Adrenal gland (tissue), 12 donors: ENCODE measurements around the gene GRID1. TPM values are rescaled to one million over a fixed set of nuclear protein-coding genes. Genes with fewer than 3 reads are reported as not detected.

ENCODE experiments used
- DNase-seq, 7 donors: peaks; one replicate each; pipeline ENCODE4 v3.0.0-alpha.2; 2019 to 2020
- H3K27ac ChIP-seq, 5 donors: fragments of 200-600 bp; sonication (generic) in 4 of 5; 1 replicate in 3 of 5; 2 replicates in 2 of 5; pipeline versions ENCODE4 v1.5.1 to v1.8.0; 2016 to 2020; ENCODE audit warnings: mild to moderate bottlenecking in 1 of 5
- H3K27me3 ChIP-seq: fragments of 200-600 bp; 2 replicates; pipeline ENCODE4 v1.8.0; 2021
- H3K36me3 ChIP-seq, 2 donors: fragments of 200-600 bp; replicated peaks in 1 of 2; 1 replicate in 1 of 2; 2 replicates in 1 of 2; pipeline versions ENCODE4 v1.5.1 to v1.8.0; 2018 to 2022
- H3K4me1 ChIP-seq, 2 donors: fragments of 200-600 bp; replicated peaks in 1 of 2; 1 replicate in 1 of 2; 2 replicates in 1 of 2; pipeline versions ENCODE4 v1.5.1 to v1.8.0; 2018 to 2021
- H3K4me3 ChIP-seq, 4 donors: fragments of 200-600 bp; sonication (generic) in 3 of 4; one replicate each; pipeline ENCODE4 v1.5.1; 2016 to 2018
- H3K9me3 ChIP-seq, 3 donors: fragments of 200-600 bp; sonication (generic) in 1 of 3; replicated peaks in 1 of 3; 1 replicate in 2 of 3; 2 replicates in 1 of 3; pipeline versions ENCODE4 v1.5.1 to v1.8.0; 2016 to 2021
- POLR2A ChIP-seq, 2 donors: fragments of 450-650 bp; IDR thresholded peaks; one replicate each; pipeline ENCODE4 v1.6.1; 2017; ENCODE audit warnings: antibody characterized with exemption in 2 of 2, mild to moderate bottlenecking in 2 of 2, moderate library complexity in 1 of 2
- WGBS, 4 donors: extraction: QIAGEN DNeasy Blood & Tissue Kit in 2 of 4; methylation state at CpG; one replicate each; pipeline versions ENCODE4 v1.1.5 to v1.1.7; 2013 to 2017; 5-methylcytosine and 5-hydroxymethylcytosine counted together
- intact Hi-C, 2 donors: fragments of 100-400 bp; cut with DNase I; formaldehyde crosslinking; loops; one replicate each; pipeline versions ENCODE4 v1.14.1 to v1.15.0; 2022 to 2023
- polyA plus RNA-seq, 3 donors: library from polyadenylated mRNA; stranded (reverse); fragments of 200-250 nt in 2 of 3; fragments of 350-450 nt in 1 of 3; fragmentation: Illumina TruSeq in 1 of 3; extraction: RNeasy Lipid Tissue Mini Kit (QIAGEN cat#74804) in 1 of 3; gene quantifications; one replicate each; pipeline ENCODE4 v1.2.3, GENCODE V29; 2013 to 2014
- total RNA-seq, 9 donors: library from RNA; depleted of rRNA in 4 of 9; stranded (reverse); fragments of >200 nt in 4 of 9; fragments of 120-200 nt in 1 of 9; fragmentation: NEBNext Ultra II Directional in 1 of 9; extraction: Animal tissue kit (Norgen Biotek cat#: 25700) in 1 of 9; gene quantifications; one replicate each; pipeline versions ENCODE4 v1.1.0 to v1.2.4, GENCODE V29; 2013 to 2023
- TF ChIP-seq, protein P1 (sequence below), 6 experiments: fragments of 450-650 bp in 4 of 6; fragments of 200-600 bp in 2 of 6; sonication (generic) in 1 of 6; IDR thresholded peaks; 1 replicate in 5 of 6; 2 replicates in 1 of 6; pipeline versions ENCODE4 v1.5.1 to v1.8.0; 2016 to 2021; ENCODE audit warnings: antibody characterized with exemption in 6 of 6, mild to moderate bottlenecking in 2 of 6, moderate library complexity in 1 of 6
- donor health status: healthy with polysubstance abuse.
- donor health status: Bipolar disorder and iron deficiency.
- donor health status: DM: yes; HTN: yes; CAD: no.
- donor health status: DM: no; HTN: no; CAD: no.
- donor health status: DM: no; HTN: no; CAD: no.
- donor health status: DM: yes; HTN: yes; CAD: no.

Gene GRID1
- total and polyA plus RNA-seq, 12 donors, result 2.2 to 8.0 (median 4.1) TPM

DNA sequence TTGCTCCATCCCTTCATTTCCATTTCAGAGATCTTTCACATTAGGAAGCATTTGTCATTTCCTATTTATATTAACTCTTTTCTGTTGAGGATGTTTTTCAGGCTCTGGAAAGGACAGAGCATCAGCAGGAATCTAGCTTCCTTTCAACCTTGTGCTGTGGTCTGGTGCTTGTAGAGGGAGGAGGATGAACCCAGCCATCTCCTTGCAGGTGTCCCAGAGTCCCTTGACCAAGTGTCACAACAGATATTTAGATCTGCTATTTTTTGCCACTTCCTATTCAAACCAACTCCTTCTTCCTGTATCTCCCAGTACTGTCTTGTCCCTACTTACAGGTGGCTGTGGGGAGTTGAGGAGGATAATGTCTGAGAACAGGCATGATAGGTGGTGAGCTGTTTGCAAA lies 742.8 kb downstream of the GRID1 start:
- Histone ChIP-seq H3K36me3 (no peaks in the 10 kb centered on the region), H3K4me3 (no peak overlapping the region), H3K4me1 (no peaks in the 10 kb centered on the region), H3K27me3 (no peaks in the 10 kb centered on the region), H3K27ac (no peak overlapping the region), H3K9me3 (no peaks in the 10 kb centered on the region)
- no peak for TF ChIP-seq POLR2A (IDR thresholded peaks at IDR 0.05)
- TF ChIP-seq, protein P1, sequence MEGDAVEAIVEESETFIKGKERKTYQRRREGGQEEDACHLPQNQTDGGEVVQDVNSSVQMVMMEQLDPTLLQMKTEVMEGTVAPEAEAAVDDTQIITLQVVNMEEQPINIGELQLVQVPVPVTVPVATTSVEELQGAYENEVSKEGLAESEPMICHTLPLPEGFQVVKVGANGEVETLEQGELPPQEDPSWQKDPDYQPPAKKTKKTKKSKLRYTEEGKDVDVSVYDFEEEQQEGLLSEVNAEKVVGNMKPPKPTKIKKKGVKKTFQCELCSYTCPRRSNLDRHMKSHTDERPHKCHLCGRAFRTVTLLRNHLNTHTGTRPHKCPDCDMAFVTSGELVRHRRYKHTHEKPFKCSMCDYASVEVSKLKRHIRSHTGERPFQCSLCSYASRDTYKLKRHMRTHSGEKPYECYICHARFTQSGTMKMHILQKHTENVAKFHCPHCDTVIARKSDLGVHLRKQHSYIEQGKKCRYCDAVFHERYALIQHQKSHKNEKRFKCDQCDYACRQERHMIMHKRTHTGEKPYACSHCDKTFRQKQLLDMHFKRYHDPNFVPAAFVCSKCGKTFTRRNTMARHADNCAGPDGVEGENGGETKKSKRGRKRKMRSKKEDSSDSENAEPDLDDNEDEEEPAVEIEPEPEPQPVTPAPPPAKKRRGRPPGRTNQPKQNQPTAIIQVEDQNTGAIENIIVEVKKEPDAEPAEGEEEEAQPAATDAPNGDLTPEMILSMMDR (IDR thresholded peaks at IDR 0.05), result no peak
- intact Hi-C loops, result no loop called here
- DNase-seq, result no peak

DNA sequence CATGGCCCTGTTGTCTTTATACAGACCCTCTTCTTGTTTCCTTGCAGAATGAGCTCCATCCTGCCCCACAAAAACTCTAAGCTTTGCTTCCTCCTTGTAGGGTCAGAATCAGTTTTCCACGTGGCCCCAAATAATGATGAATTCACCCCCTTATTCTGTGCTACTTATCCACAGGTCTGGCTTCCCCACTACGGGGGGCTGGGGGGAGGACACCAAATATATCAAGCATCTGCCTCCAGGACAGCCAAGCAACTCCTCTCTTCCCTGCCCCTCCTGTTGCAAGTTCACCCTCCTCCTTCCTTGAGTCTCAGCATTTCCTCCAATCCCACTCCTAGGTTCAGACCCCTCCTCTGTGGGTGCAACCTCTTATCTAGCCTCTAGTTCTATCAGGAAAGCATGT lies 743.3 kb downstream of the GRID1 start:
- Histone ChIP-seq H3K4me1 (no peaks in the 10 kb centered on the region), H3K27ac (no peak overlapping the region), H3K36me3 (no peaks in the 10 kb centered on the region), H3K9me3 (no peaks in the 10 kb centered on the region), H3K4me3 (no peak overlapping the region), H3K27me3 (no peaks in the 10 kb centered on the region)
- intact Hi-C loops, result no loop called here
- TF ChIP-seq, protein P1 (IDR thresholded peaks at IDR 0.05), result no peak
- no peak for TF ChIP-seq POLR2A (IDR thresholded peaks at IDR 0.05)
- no peak for DNase-seq
- WGBS, 4 donors, result 51 to 77% (median 72%) methylated on average over 2 of the region's 2 CpGs

DNA sequence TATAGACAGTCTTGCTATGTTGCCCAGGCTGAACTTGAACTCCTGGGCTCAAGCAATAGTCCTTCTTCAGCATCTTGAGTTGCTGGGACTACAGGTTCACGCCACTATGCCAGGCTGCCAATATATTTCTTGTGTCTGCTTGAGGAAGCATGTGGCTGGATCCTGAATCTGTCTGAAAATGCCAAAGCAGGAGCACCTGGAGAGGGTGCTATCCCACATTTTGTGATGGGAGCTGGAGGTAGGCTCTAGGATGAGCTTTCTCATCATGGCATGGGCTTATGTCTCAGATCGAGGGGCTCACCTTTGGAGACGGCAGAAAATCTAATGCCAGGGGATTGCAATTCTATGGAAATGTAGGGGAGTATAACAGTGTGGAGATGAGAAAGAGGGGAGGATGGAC lies 744.2 kb downstream of the GRID1 start:
- Histone ChIP-seq H3K36me3 (no peaks in the 10 kb centered on the region), H3K27me3 (no peaks in the 10 kb centered on the region), H3K4me3 (no peak overlapping the region), H3K27ac (no peak overlapping the region), H3K4me1 (no peaks in the 10 kb centered on the region), H3K9me3 (no peaks in the 10 kb centered on the region)
- intact Hi-C loops, result no loop called here
- TF ChIP-seq POLR2A (IDR thresholded peaks at IDR 0.05), result no peak
- TF ChIP-seq, protein P1 (IDR thresholded peaks at IDR 0.05), result no peak
- DNase-seq, result no peak
- 89 to 95% (median 94%) methylated on average over 3 of the region's 3 CpGs for WGBS, 4 donors

DNA sequence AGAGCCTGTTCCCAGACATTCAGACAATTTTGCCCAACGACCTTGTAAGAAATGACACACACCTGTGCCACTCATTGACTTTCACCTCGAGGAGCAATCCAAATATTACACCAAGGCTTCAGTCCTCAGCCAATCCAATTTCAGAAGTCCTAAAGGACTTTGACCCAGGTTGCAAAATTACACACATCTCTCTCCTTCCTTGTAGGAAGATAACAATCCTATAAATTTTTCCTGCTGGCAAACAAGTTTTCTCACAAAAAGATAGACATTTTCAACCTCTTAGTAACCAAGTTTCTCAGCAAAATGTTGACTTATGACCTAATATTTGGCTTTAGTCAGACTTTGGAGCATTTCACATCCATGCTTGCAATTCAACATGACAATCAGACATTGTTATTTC lies 745.0 kb downstream of the GRID1 start:
- intact Hi-C loops, result no loop called here
- Histone ChIP-seq H3K27me3 (no peaks in the 10 kb centered on the region), H3K36me3 (no peaks in the 10 kb centered on the region), H3K9me3 (no peaks in the 10 kb centered on the region), H3K4me1 (no peaks in the 10 kb centered on the region), H3K4me3 (no peak overlapping the region), H3K27ac (no peak overlapping the region)
- no peak for DNase-seq
- WGBS, 4 donors, result 42 to 68% (median 53%) methylated on average over 2 of the region's 2 CpGs
- TF ChIP-seq, protein P1 (IDR thresholded peaks at IDR 0.05), result no peak
